Osteoblast (primary cell): Measurements from ENCODE around the gene OTOP3. TPM values are rescaled to one million over a fixed set of nuclear protein-coding genes. Genes with fewer than 3 reads are reported as not detected.
"Not testable (repeated sequence)": the region's sequence is repeated elsewhere in the genome, so short reads cannot be mapped to it uniquely, and the experiment has no call there.

Experiments
- DNase-seq: peaks from one replicate; pipeline ENCODE4 v3.0.0; 2011; ENCODE audit warnings: low spot score, mixed read lengths; ENCODE audit not compliant: insufficient read length; ENCODE audit errors: missing footprints
- H2AFZ ChIP-seq: 2 replicates; pipeline ENCODE4 v1.6.0; 2011; ENCODE audit warnings: mild to moderate bottlenecking, low read length
- H3K27ac ChIP-seq: 2 replicates; pipeline ENCODE4 v1.5.1; 2011; ENCODE audit warnings: mild to moderate bottlenecking, low read depth, low read length, moderate library complexity
- H3K27me3 ChIP-seq: 2 replicates; pipeline ENCODE4 v1.6.0; 2012; ENCODE audit warnings: mild to moderate bottlenecking, control low read depth, inconsistent platforms, low read length, moderate library complexity; ENCODE audit not compliant: insufficient read depth
- H3K36me3 ChIP-seq: 2 replicates; pipeline ENCODE4 v1.5.1; 2011; ENCODE audit warnings: mild to moderate bottlenecking, low read length, control low read depth, moderate library complexity; ENCODE audit not compliant: insufficient read depth
- H3K4me1 ChIP-seq: 2 replicates; pipeline ENCODE4 v1.5.1; 2011; ENCODE audit warnings: mild to moderate bottlenecking, low read length, control low read depth, moderate library complexity; ENCODE audit not compliant: insufficient read depth
- H3K4me2 ChIP-seq: 2 replicates; pipeline ENCODE4 v1.6.0; 2011; ENCODE audit warnings: mild to moderate bottlenecking, low read length; ENCODE audit not compliant: insufficient read depth
- H3K4me3 ChIP-seq: fragments of 200-600 bp; sonication (generic); 3 replicates; pipeline ENCODE4 v1.5.1; 2012; ENCODE audit warnings: mild to moderate bottlenecking, low read length, inconsistent platforms; ENCODE audit not compliant: insufficient read depth
- H3K79me2 ChIP-seq: 2 replicates; pipeline ENCODE4 v1.6.0; 2012; ENCODE audit warnings: mild to moderate bottlenecking, low read length, control low read depth, inconsistent platforms; ENCODE audit not compliant: insufficient read depth
- H3K9me3 ChIP-seq: 2 replicates; pipeline ENCODE4 v1.5.1; 2011; ENCODE audit warnings: low read depth, low read length, control low read depth
- H4K20me1 ChIP-seq: 2 replicates; pipeline ENCODE4 v1.6.0; 2012; ENCODE audit warnings: mild to moderate bottlenecking, low read length, control low read depth; ENCODE audit not compliant: insufficient read depth
- CTCF ChIP-seq: IDR thresholded peaks from 2 replicates; pipeline ENCODE4 v1.5.1; 2011; ENCODE audit warnings: mild to moderate bottlenecking, low read depth, low read length, moderate library complexity; ENCODE audit errors: extremely low read depth
- total RNA-seq: library from RNA; depleted of rRNA; stranded (reverse); fragments of >200 nt; gene quantifications from 2 replicates; pipeline ENCODE4 v1.2.3, GENCODE V29; 2012

Gene OTOP3
- total RNA-seq, 1 donor, result not detected

- Histone ChIP-seq H4K20me1 (no peaks in the 10 kb centered on the region), H3K4me3 (no peak overlapping the region), H3K4me2 (no peak overlapping the region), H3K79me2 (no peaks in the 10 kb centered on the region), H3K36me3 (no peaks in the 10 kb centered on the region), H3K9me3 (no peaks in the 10 kb centered on the region), H3K4me1 (peaks cover 5% of the 10 kb centered on the region), H3K27me3 (no peaks in the 10 kb centered on the region), H3K27ac (no peak overlapping the region), H2AFZ (no peak overlapping the region)
- TF ChIP-seq CTCF, result peak; percentile 16
- peak; percentile 80 for DNase-seq
These were observed 28.0 kb downstream of the OTOP3 start for GRCh38 chr17:74963656-74964055.

GRCh38 chr17:74964246-74964761 is 28.6 kb downstream of the OTOP3 start:
- Histone ChIP-seq H2AFZ (no peak overlapping the region), H3K27me3 (no peaks in the 10 kb centered on the region), H3K4me1 (peaks cover 5% of the 10 kb centered on the region), H3K79me2 (no peaks in the 10 kb centered on the region), H3K36me3 (no peaks in the 10 kb centered on the region), H3K9me3 (no peaks in the 10 kb centered on the region), H3K4me2 (no peak overlapping the region), H4K20me1 (no peaks in the 10 kb centered on the region), H3K27ac (no peak overlapping the region), H3K4me3 (no peak overlapping the region)
- no peak for TF ChIP-seq CTCF
- DNase-seq, result peak; percentile 62

GRCh38 chr17:74964988-74965622 is 29.4 kb downstream of the OTOP3 start:
- no peaks in the 10 kb centered on the region for H4K20me1 ChIP-seq
- no peak overlapping the region for H3K4me2 ChIP-seq
- H3K36me3 ChIP-seq, result no peaks in the 10 kb centered on the region
- TF ChIP-seq CTCF, result no peak
- DNase-seq, result peak; percentile 80
- no peaks in the 10 kb centered on the region for H3K27me3 ChIP-seq
- H2AFZ ChIP-seq, result no peak overlapping the region
- H3K9me3 ChIP-seq, result no peaks in the 10 kb centered on the region
- H3K4me1 ChIP-seq, result peaks cover 5% of the 10 kb centered on the region
- no peak overlapping the region for H3K4me3 ChIP-seq
- H3K27ac ChIP-seq, result no peak overlapping the region
- H3K79me2 ChIP-seq, result no peaks in the 10 kb centered on the region

GRCh38 chr17:74968361-74968780 is 32.7 kb downstream of the OTOP3 start:
- H3K4me1 ChIP-seq, result no peaks in the 10 kb centered on the region

GRCh38 chr17:74969501-74969900 is 33.8 kb downstream of the OTOP3 start:
- not testable (repeated sequence) for H3K4me1 ChIP-seq, H3K36me3 ChIP-seq

More at GRCh38 chr17:74968361-74968780, 32.7 kb downstream of the OTOP3 start:
- TF ChIP-seq CTCF, result no peak
- no peaks in the 10 kb centered on the region for H3K79me2 ChIP-seq
- peaks cover 26% of the 10 kb centered on the region for H3K27me3 ChIP-seq
- no peak overlapping the region for H2AFZ ChIP-seq
- no peak overlapping the region for H3K4me3 ChIP-seq
- no peak for DNase-seq
- no peak overlapping the region for H3K4me2 ChIP-seq
- H3K9me3 ChIP-seq, result no peaks in the 10 kb centered on the region
- no peaks in the 10 kb centered on the region for H3K36me3 ChIP-seq
- H3K27ac ChIP-seq, result no peak overlapping the region
- H4K20me1 ChIP-seq, result no peaks in the 10 kb centered on the region

More at GRCh38 chr17:74969501-74969900, 33.8 kb downstream of the OTOP3 start:
- H3K79me2 ChIP-seq, DNase-seq, H2AFZ ChIP-seq, H3K9me3 ChIP-seq, H3K27ac ChIP-seq, H4K20me1 ChIP-seq, H3K4me3 ChIP-seq, H3K4me2 ChIP-seq: not testable (repeated sequence)
- peaks cover 35% of the 10 kb centered on the region for H3K27me3 ChIP-seq
